ENCODE data around the gene DEUP1.

DEUP1 gene

DNA sequence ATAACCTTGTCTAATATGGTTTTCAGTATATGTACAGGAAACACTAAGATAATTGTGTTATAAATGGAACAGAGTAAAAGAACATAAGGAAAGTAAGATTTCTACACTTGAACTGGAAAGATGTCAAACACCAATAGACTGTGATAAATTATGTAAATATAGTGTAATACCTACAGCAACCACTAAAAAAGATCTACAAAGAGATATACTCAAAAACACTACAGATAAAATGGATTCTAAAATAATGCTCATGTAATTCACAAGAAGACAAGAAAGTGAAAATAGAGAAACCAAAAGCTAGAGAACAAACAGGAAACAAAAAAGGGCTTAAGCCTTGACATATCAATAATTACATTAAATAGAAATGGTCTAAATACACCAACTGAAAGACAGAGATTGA lies 30.9 kb downstream of the DEUP1 start:
- Mint-ChIP-seq H3K4me3 (no peak overlapping the region), H3K4me1 (no peaks in the 10 kb centered on the region), H3K27ac (no peak overlapping the region), H3K27me3 (ENCODE audit: low read depth) (no peaks in the 10 kb centered on the region), H3K36me3 (ENCODE audit: low read depth) (peaks cover 6% of the 10 kb centered on the region), H3K9me3 (peaks cover 12% of the 10 kb centered on the region)
- TF ChIP-seq, protein P1, sequence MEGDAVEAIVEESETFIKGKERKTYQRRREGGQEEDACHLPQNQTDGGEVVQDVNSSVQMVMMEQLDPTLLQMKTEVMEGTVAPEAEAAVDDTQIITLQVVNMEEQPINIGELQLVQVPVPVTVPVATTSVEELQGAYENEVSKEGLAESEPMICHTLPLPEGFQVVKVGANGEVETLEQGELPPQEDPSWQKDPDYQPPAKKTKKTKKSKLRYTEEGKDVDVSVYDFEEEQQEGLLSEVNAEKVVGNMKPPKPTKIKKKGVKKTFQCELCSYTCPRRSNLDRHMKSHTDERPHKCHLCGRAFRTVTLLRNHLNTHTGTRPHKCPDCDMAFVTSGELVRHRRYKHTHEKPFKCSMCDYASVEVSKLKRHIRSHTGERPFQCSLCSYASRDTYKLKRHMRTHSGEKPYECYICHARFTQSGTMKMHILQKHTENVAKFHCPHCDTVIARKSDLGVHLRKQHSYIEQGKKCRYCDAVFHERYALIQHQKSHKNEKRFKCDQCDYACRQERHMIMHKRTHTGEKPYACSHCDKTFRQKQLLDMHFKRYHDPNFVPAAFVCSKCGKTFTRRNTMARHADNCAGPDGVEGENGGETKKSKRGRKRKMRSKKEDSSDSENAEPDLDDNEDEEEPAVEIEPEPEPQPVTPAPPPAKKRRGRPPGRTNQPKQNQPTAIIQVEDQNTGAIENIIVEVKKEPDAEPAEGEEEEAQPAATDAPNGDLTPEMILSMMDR (IDR thresholded peaks at IDR 0.05; ENCODE audit: unreplicated experiment in 3 of 3) = no peak

DNA sequence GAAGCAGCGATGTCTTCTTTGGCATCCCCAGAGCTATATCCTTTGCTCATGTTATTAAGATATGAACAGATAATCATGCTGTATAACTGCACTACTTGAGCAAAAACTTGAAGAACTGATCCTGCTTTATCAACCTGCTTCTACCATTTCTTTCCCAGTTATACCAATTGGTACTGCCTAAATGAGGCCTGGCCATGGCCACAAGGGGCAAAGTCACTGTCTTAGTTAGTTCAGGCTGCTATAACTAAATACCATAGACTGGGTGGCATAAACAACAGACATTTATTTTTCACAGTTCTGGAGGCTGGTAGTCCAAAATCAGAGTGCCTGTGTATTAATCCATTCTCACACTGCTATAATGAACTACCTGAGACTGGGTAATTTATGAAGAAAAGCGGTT lies 37.5 kb downstream of the DEUP1 start:
- TF ChIP-seq, protein P1 (IDR thresholded peaks at IDR 0.05; ENCODE audit: unreplicated experiment in 3 of 3) = no peak
- H3K4me3 Mint-ChIP-seq = no peak overlapping the region

DNA sequence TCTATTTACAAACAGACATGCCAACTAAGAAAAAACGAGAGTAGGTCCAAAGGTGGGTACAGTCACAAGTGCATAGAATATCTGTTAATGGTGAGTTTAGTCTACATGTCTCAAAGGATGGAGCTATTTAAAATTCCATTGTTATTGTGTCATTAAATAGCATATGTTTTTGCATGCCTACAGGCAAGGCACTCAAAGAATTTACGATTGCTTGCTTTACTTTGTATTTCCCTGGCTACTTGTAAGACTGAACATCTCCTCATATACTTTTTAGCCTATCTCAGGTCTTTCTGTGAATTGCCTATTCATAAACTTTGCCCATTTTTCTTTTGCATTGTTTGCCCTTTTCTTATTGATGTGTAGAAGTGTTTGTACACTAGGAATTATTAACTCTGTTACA lies 39.7 kb downstream of the DEUP1 start:
- H3K27me3 Mint-ChIP-seq (ENCODE audit: low read depth) = no peaks in the 10 kb centered on the region
- peaks cover 11% of the 10 kb centered on the region for H3K4me1 Mint-ChIP-seq
- H3K4me3 Mint-ChIP-seq = no peak overlapping the region
- TF ChIP-seq, protein P1 (IDR thresholded peaks at IDR 0.05; ENCODE audit: unreplicated experiment in 3 of 3) = no peak
- peaks cover 8% of the 10 kb centered on the region for H3K9me3 Mint-ChIP-seq
- no peak overlapping the region for H3K27ac Mint-ChIP-seq
- peaks cover 22% of the 10 kb centered on the region for H3K36me3 Mint-ChIP-seq (ENCODE audit: low read depth)

More for the DNA sequence above, 37.5 kb downstream of the DEUP1 start:
- H3K4me1 Mint-ChIP-seq = peaks cover 10% of the 10 kb centered on the region
- no peaks in the 10 kb centered on the region for H3K27me3 Mint-ChIP-seq (ENCODE audit: low read depth)
- no peak overlapping the region for H3K27ac Mint-ChIP-seq
- H3K9me3 Mint-ChIP-seq = peaks cover 8% of the 10 kb centered on the region
- peaks cover 22% of the 10 kb centered on the region for H3K36me3 Mint-ChIP-seq (ENCODE audit: low read depth)

DNA sequence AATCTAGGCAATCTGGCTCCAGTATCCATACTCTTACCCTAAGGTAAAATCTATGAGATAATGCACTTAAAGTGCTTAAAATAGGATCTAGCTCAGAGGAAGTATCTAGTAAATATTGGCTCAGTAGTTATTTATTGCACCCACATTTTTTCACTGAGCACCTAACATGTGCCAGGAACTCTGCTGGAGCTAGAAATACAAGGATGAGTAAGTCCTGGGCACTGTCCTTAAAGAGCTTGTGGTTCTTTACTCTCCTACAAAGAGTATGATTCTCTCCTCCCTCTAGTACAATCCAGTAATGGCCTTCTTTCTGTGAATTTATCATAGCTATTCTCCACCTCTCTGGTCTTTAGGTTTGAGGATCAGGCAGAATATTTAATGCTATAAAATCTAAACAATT lies 59.2 kb downstream of the DEUP1 start:
- Mint-ChIP-seq H3K36me3 (ENCODE audit: low read depth) (no peaks in the 10 kb centered on the region), H3K9me3 (no peaks in the 10 kb centered on the region), H3K4me1 (no peaks in the 10 kb centered on the region), H3K4me3 (no peak overlapping the region), H3K27ac (no peak overlapping the region), H3K27me3 (ENCODE audit: low read depth) (no peaks in the 10 kb centered on the region)
- TF ChIP-seq, protein P1 (IDR thresholded peaks at IDR 0.05; ENCODE audit: unreplicated experiment in 3 of 3) = no peak

DNA sequence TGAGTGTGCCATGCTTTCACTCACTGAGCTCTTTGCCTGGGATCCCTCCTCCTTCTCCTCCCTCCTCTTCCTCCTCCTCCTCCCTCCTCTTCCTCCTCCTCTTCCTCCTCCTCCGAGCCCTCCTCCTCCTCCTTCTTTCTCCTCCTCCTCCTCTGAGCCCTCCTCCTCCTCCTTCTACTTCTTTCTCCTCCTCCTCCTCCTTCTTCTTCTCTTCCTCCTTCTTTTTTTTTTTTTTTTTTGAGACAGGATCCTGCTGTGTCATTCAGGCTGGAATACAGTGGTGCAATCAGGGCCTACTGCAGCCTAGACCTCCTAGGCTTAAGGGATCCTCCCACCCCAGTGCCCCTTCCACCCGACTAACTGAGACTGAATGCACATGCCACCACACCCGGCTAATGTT lies 62.3 kb downstream of the DEUP1 start:
- peak overlapping the region in 1 of 3 experiments; percentile 23 for H3K27ac Mint-ChIP-seq
- no peaks in the 10 kb centered on the region for H3K9me3 Mint-ChIP-seq
- TF ChIP-seq, protein P1 (IDR thresholded peaks at IDR 0.05; ENCODE audit: unreplicated experiment in 3 of 3) = no peak
- H3K27me3 Mint-ChIP-seq (ENCODE audit: low read depth) = no peaks in the 10 kb centered on the region
- H3K36me3 Mint-ChIP-seq (ENCODE audit: low read depth) = no peaks in the 10 kb centered on the region
- H3K4me1 Mint-ChIP-seq = no peaks in the 10 kb centered on the region
- no peak overlapping the region for H3K4me3 Mint-ChIP-seq

DNA sequence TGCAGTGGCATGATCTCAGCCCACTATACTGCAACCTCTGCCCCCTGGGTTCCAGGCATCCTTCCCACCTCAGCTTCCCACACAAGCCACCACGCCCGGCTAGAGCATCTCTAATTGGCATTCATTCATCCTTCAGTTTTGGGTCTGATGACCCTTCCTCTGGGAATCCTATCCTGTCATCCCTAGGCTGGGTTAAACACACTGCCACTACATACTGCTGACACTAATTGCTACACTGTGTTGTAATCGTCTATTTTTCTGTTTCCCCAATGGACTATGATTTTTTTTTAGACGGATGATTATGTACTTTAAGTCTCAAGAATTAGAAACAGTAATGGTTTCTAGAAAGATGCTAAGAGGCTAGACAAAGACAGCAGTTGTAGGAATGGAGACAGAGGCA lies 62.8 kb downstream of the DEUP1 start:
- TF ChIP-seq, protein P1 (IDR thresholded peaks at IDR 0.05; ENCODE audit: unreplicated experiment in 3 of 3) = no peak
- no peaks in the 10 kb centered on the region for H3K4me1 Mint-ChIP-seq

More for the DNA sequence above, 62.8 kb downstream of the DEUP1 start:
- Mint-ChIP-seq H3K27me3 (ENCODE audit: low read depth) (no peaks in the 10 kb centered on the region), H3K36me3 (ENCODE audit: low read depth) (no peaks in the 10 kb centered on the region), H3K4me3 (no peak overlapping the region), H3K27ac (no peak overlapping the region), H3K9me3 (no peaks in the 10 kb centered on the region)
